ENCODE results near the gene SERPINC1. TPM values are rescaled to one million over a fixed set of nuclear protein-coding genes. Genes with fewer than 3 reads are reported as not detected.
"Not testable (repeated sequence)": the region's sequence is repeated elsewhere in the genome, so short reads cannot be mapped to it uniquely, and the experiment has no call there.

SERPINC1 gene
- total RNA-seq, 1 experiment from 2014 or later: not detected

DNA sequence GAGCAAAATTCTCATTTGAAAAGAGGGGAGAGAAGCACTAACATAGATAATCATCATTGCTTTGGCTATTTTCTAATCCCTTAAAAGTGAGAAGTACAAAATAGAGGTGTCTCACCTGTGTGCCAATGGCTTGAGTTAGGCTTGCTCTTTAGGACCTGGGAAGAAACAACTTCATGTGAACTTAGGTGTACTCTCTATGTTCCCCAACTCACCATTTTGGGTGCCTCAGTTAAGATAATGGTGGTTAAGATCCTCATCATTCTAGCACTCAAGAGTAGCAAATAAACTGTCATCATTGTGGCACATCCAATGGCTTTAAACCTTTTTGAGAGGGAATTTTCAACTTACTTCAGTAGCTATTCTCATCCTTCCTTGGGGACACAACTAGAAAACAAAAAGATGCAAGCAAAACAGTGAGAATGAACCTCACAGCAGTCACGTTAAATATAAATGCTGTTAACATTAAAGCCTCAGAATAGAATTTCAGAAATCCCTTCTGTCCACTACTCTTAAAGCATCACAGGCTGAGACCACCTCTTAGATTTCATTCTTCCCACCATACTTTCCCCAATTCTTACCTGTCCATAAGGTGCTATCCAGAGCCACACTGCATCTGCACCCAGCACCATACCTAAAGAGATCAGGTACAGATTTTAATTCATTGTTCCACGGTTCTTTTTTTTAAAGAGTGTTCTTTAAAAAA, 50.6 kb downstream of the SERPINC1 start:
- in situ Hi-C loops (cut with HindIII; ENCODE audit: low sequenced_read_pairs): no loop called here

DNA sequence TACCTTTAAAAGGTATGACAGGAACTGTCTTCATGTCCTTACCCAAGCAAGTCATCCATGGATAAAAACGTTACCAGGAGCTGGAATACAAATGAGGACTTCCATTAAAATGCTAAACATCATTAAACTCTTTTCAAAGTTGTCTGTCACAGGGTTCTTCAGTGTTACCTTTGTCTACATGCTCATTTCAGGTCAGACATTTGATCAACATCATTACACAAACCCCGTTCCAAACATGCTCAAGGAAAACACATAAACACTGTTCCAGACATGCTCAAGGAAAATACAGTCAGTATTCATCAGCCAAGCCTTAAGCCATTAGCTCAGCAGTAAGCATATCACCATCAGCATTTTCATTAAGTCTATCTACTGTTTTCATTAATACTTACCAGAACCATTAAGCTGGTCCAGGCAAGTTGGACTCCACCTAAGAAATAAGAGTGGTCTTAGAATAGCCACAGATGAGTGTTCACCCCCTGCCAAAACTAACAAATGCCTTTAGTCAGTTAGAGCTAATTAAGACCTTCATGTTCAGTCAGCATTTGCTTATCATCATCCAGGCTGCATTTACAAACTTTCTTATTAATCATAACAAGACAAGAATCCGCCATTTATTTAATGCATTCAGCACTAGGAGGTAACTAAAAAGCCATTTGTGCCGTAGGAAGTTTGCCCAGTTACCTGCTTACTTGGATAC, 51.5 kb downstream of the SERPINC1 start:
- no peak for DNase-seq (ENCODE audit: low spot score)
- in situ Hi-C loops (cut with HindIII; ENCODE audit: low sequenced_read_pairs): no loop called here

More for the DNA sequence above, 50.6 kb downstream of the SERPINC1 start:
- no peak for DNase-seq (ENCODE audit: low spot score)

DNA sequence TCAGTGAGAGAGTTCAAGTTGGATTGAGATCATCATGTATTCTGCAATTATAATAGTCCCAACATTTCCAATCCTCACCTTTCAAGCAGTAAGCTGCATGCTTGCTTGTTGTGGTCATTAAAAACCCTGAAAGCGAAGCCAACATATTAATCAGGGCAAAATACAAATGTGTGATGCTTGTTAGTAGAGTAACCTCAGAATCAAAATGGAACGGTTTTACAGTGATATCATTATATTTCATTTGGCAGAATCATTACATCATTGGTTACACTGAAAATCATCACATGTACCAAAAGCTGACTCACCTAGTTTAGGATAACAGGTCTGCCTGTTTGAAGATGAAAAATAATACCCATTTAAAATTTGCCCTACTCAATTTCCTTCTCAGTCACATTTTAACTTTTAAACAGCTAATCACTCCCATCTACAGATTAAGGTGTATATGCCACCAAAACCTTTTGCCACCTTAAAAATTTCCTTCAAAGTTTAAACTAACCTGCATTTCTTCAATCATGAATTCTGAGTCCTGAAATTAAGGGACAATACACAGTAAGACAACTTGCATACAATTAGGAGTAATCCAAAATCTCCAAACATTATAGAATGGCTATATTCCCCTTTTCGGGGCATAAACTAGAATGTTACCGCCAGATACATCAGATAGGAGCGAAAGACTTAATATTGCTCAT, 52.8 kb downstream of the SERPINC1 start:
- DNase-seq (ENCODE audit: low spot score): no peak
- in situ Hi-C loops (cut with HindIII; ENCODE audit: low sequenced_read_pairs): no loop called here

DNA sequence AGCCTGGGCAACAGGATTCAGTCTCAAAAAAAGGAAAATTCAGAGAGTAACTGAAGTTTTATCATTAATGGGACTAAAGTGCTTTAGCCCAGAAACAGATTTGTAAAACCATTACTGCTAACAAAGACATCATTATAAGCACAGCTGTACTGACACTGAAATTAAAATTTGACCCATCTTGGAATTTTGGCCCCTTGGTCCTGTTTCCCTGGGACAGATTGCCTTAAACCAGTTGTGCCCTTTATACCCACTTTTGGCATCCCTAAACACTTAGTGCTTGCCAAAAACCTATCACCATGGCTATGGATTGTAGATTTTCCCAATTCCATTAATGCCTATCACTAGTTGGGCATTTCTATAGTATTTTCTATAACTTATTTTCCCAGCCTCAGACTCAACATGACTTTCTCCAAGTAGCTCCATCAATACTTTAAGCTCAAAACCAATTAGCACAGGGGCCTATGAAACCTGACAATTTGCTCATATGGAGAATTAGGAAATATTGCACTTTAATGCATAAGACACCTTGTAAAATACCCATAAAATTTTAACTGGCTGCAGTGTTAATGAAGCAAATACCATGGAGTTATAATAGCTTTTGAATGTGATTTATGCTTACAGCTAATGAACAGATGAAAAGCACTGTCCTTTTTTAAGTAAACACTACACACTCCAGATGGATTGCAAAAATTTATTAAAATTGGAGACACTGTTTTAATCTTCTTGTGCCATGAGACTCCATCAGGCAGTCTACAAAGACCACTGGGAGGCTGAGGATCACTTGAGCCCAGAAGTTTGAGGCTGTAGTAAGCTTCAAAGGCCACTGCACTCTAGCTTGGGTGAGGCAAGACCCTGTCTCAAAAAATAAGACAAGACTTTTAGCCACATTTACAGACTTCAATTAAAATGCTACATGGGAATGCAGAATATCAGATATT, 53.6 kb downstream of the SERPINC1 start:
- no peak for DNase-seq (ENCODE audit: low spot score)
- in situ Hi-C loops (cut with HindIII; ENCODE audit: low sequenced_read_pairs): no loop called here

DNA sequence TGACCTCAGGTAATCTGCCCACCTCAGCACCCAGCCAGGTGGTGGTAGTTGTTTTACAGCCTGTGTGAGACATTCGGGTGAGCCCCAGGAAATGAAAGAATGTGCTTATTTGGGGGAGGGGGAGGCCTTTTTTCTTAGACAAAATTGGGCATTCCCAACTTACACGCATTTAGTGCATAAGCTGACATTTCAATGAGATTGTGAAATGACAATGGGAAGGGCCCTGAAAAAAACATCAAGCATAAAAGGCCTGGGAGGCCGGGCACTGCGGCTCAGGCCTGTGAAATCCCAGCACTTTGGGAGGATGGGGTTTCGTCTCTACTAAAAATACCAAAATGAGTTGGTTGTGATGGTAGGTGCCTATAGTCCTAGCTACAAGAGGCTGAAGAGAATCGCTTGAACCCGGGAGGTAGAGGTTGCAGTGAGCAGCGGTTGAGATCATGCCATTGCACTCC, 54.3 kb downstream of the SERPINC1 start:
- no peak for DNase-seq (ENCODE audit: low spot score)
- in situ Hi-C loops (cut with HindIII; ENCODE audit: low sequenced_read_pairs): no loop called here

DNA sequence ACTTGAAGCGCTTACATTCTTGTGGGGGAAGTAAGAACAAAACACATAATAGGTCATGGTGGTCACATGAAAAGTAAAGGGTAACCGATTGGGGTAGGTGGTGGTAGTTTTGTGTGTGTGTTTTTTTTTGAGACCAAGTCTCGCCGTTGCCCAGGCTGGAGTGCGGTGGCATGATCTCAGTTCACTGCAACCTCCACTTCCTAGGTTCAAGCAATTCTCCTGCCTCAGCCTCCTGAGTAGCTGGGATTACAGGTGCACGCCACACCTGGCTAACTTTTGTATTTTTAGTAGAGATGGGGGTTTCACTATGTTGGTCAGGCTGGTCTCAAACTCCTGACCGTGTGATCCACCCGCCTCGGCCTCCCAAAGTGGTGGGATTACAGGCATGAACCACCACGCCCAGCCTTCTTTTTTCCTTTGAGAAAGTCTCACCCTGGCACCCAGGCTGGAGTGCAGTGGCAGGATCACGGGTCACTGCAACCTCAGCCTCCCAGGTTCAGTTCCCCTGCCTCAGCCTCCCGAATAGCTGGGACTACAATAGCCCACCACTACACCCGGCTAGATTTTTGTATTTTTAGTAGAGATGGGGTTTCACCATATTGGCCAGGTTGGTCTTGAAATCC, 54.9 kb downstream of the SERPINC1 start:
- in situ Hi-C loops (cut with HindIII; ENCODE audit: low sequenced_read_pairs); DNase-seq (ENCODE audit: low spot score): not testable (repeated sequence)

DNA sequence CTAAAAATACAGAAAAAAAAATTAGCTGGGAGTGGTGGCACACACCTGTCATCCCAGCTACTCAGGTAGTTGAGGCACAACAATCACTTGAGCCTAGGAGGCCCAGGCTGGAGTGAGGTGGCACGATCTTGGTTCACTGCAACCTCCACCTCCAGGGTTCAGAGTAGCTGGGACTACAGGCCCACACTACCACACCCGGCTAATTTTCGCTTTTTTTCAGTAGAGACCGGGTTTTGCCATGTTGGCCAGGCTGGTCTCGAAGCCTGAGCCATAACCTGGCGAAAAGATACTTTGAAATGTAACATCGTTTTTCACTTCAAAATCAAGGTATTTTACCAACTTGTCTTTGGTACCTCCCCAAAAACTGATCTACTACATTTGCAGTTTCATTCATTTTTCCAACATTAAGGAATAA, 55.4 kb downstream of the SERPINC1 start:
- DNase-seq (ENCODE audit: low spot score): no peak

DNA sequence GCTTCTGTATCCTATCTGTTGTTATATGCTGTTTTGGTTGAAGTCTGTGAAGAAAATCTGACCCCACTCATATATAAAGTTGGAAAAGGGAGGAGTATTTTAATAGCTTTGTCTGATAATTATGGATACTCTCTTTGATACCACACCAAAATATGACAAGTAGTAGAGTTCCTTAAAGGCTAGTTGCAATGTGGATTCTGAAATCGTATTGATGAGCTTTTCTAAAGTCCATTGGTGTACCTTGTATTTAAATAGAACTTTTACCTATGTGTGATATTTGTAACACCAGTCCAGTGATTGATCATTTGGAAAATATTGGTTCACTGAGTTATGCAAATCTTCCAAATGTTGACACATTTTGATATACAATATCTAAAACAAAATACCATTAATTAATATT, 57.1 kb downstream of the SERPINC1 start:
- DNase-seq (ENCODE audit: low spot score): no peak
- in situ Hi-C loops (cut with HindIII; ENCODE audit: low sequenced_read_pairs): no loop called here

More for the DNA sequence above, 55.4 kb downstream of the SERPINC1 start:
- in situ Hi-C loops (cut with HindIII; ENCODE audit: low sequenced_read_pairs): no loop called here

DNA sequence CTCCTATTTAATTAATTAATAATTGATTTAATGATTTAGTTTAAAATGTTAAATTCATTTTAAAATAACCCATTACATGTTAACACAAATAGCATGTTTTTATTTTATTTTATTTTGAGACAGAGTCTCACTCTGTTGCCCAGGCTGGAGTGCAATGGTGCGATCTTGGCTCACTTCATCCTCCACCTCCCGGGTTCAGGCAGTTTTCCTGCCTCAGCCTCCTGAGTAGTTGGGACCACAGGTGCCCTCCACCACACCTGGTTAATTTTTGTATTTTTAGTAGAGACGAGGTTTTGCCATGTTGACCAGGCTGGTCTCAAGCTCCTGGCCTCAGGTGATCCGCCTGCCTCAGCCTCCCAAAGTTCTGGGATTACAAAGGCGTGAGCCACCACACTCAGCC, 57.6 kb downstream of the SERPINC1 start:
- DNase-seq (ENCODE audit: low spot score); in situ Hi-C loops (cut with HindIII; ENCODE audit: low sequenced_read_pairs): not testable (repeated sequence)

DNA sequence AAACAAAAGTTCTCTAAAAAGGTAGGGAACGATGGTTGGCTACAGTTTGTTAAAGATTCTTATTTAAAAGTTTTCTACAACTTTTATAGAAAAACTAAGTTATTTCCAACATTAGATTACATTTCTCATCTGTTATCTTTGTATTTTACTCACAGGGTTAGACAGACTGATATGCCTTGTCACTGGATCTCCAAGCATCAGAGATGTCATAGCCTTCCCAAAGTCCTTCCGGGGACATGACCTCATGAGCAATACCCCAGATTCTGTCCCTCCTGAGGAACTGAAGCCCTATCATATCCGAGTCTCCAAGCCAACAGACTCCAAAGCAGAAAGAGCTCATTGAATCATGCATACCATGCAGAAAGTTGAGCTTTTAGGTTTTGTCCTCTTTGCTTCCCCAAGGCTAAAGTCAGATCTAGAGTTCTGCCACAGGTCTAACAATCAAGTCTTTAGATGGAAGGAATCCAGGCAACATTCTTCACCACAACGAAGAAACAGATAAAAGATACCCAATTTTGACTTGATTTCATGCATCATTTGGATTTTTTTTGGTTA, 59.7 kb downstream of the SERPINC1 start:
- no peak for DNase-seq (ENCODE audit: low spot score)
- in situ Hi-C loops (cut with HindIII; ENCODE audit: low sequenced_read_pairs): no loop called here

DNA sequence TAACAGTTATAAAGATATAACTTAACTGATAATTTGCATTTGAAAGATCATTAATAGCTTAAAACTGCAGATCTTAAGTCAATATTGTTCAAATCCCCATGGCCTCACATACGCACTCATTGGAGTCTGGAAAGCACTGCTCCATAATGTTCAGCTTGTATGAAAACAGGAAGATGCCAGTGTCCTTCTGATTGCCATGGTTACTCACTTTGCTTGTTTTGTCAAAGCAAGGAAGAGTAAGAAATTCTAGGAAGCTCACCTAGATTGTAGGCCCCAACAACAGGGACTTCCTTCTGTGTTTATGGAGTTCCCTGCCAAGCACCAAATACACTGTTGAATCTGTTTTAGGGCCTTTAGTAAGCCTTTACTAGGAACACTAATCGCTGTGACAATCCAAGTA, 60.2 kb downstream of the SERPINC1 start:
- in situ Hi-C loops (cut with HindIII; ENCODE audit: low sequenced_read_pairs): no loop called here

DNA sequence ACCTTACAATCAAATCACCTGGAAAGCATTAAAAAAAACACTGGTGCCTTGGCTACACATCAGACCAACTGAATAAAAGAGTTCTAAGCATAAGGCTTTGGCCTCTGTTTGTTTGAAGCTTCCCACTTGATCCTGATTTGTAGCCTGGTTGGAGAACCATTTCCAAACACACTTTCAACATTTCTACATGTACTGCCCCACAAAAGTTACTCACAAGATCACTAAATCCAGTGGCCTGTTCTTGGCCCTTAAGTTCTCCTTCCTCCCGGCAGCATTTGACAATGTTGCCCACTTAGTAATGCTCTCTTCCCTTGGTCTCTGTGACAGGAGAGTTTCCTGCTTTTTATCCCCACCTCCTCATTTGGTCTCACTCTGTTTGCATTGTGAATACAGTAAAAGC, 61.1 kb downstream of the SERPINC1 start:
- no peak for DNase-seq (ENCODE audit: low spot score)
- in situ Hi-C loops (cut with HindIII; ENCODE audit: low sequenced_read_pairs): no loop called here

More for the DNA sequence above, 60.2 kb downstream of the SERPINC1 start:
- no peak for DNase-seq (ENCODE audit: low spot score)

Other genes with a start within 250 kb of the SERPINC1 start
- gene ANKRD45, start 247.5 kb downstream of the SERPINC1 start, total RNA-seq (2014; rRNA removed; shearing (Covaris generic)): 0.68 and 0.85 TPM in 2 replicates
- gene KLHL20, start 202.3 kb downstream of the SERPINC1 start, total RNA-seq (2014; rRNA removed; shearing (Covaris generic)): 7.1 and 7.7 TPM in 2 replicates
- 36.5 and 40.1 TPM in 2 replicates for gene DARS2, start 92.7 kb downstream of the SERPINC1 start, total RNA-seq (2014; rRNA removed; shearing (Covaris generic))
- gene CENPL, start 92.4 kb downstream of the SERPINC1 start, total RNA-seq (2014; rRNA removed; shearing (Covaris generic)): 19.0 and 32.2 TPM in 2 replicates
- 490 and 492 TPM in 2 replicates for gene GAS5, start 49.3 kb downstream of the SERPINC1 start, total RNA-seq (2014; rRNA removed; shearing (Covaris generic))
- gene ZBTB37, start 48.9 kb downstream of the SERPINC1 start, total RNA-seq (2014; rRNA removed; shearing (Covaris generic)): 2.3 and 5.2 TPM in 2 replicates
- gene RC3H1, start 105.0 kb upstream of the SERPINC1 start, total RNA-seq (2014; rRNA removed; shearing (Covaris generic)): 13.4 and 15.4 TPM in 2 replicates
- 17.0 and 23.3 TPM in 2 replicates for gene RABGAP1L, start 242.2 kb upstream of the SERPINC1 start, total RNA-seq (2014; rRNA removed; shearing (Covaris generic))

Measured in G401 (cell line).